Panc1 (cell line): ENCODE data around the gene YRDC. TPM values are rescaled to one million over a fixed set of nuclear protein-coding genes. Genes with fewer than 3 reads are reported as not detected.

ENCODE experiments used
- ATAC-seq: fragments of 200-7000 bp; cut with Tn5 transposase; 2 replicates; pipeline ENCODE4 v1.9.1; 2020; ENCODE audit warnings: mild to moderate bottlenecking, moderate library complexity
- BruUV-seq: library from RNA; stranded (reverse); fragments of 400-500 nt; replicated peaks from 2 replicates; lab custom pipeline; 2021; lab: Mats Ljungman, UMichigan
- CTCF ChIA-PET: fragments of 300-600 bp; sonication (Branson Sonifier 250); formaldehyde crosslinking; loops from one replicate; lab custom pipeline; 2022; ENCODE audit warnings: antibody characterized with exemption; lab: Charles Lee
- POLR2A ChIA-PET: fragments of 300-600 bp; sonication (Branson Sonifier 250); formaldehyde crosslinking; loops from one replicate; lab custom pipeline; 2022; ENCODE audit warnings: antibody characterized with exemption; lab: Charles Lee
- DNase-seq: peaks from one replicate; pipeline ENCODE4 v3.0.0-alpha.2; 2010; ENCODE audit warnings: low read depth, low spot score
- H3K27ac ChIP-seq: 2 replicates; pipeline ENCODE4 v1.5.1; 2011; ENCODE audit warnings: mild to moderate bottlenecking, low read length, inconsistent platforms
- H3K27me3 ChIP-seq: fragments of 200-500 bp; sonication (Bioruptor generic); 2 replicates; pipeline ENCODE4 v1.6.0; 2014; ENCODE audit warnings: low read length, inconsistent platforms; ENCODE audit not compliant: control insufficient read depth, insufficient read depth
- H3K36me3 ChIP-seq: fragments of 200-500 bp; sonication (Bioruptor generic); 2 replicates; pipeline ENCODE4 v1.5.1; 2014; ENCODE audit warnings: inconsistent platforms, mild to moderate bottlenecking, low read length, moderate library complexity; ENCODE audit not compliant: control insufficient read depth, insufficient read depth
- H3K4me1 ChIP-seq: 2 replicates; pipeline ENCODE4 v1.5.1; 2011; ENCODE audit warnings: inconsistent platforms, mild to moderate bottlenecking, low read length, moderate library complexity; ENCODE audit not compliant: control insufficient read depth, insufficient read depth
- H3K4me3 ChIP-seq, 2 experiments: 2 replicates each; pipeline ENCODE4 v1.5.1; 2011 to 2012; ENCODE audit warnings: low read depth in 2 of 2, low read length in 2 of 2, mild to moderate bottlenecking in 2 of 2, inconsistent platforms in 1 of 2, moderate library complexity in 1 of 2
- H3K9me3 ChIP-seq: fragments of 200-500 bp; sonication (Bioruptor generic); 2 replicates; pipeline ENCODE4 v1.5.1; 2014; ENCODE audit warnings: low read depth, mild to moderate bottlenecking, inconsistent platforms, low read length, moderate library complexity; ENCODE audit not compliant: control insufficient read depth, insufficient read depth
- POLR2AphosphoS5 ChIP-seq: IDR thresholded peaks from 2 replicates; pipeline ENCODE4 v1.6.1; 2012; ENCODE audit warnings: mild to moderate bottlenecking, low read depth, low read length, moderate library complexity
- SIN3A ChIP-seq: IDR thresholded peaks from 2 replicates; pipeline ENCODE4 v1.6.1; 2012; ENCODE audit warnings: low read depth, mild to moderate bottlenecking, low read length, moderate library complexity, borderline replicate concordance; ENCODE audit not compliant: insufficient read depth
- TCF7L2 ChIP-seq: IDR thresholded peaks from 2 replicates; pipeline ENCODE4 v1.6.1; 2011; ENCODE audit warnings: mild to moderate bottlenecking, low read depth, low read length, inconsistent platforms
- in situ Hi-C: cut with HindIII; loops from 2 replicates; pipeline ENCODE4 v1.10.0; 2016; ENCODE audit warnings: low sequenced_read_pairs, low pct_unique_long_range_greater_than_20kb
- intact Hi-C: fragments of 100-400 bp; cut with micrococcal nuclease; formaldehyde crosslinking; loops from one replicate; pipeline ENCODE4 v1.10.0; 2022; ENCODE audit not compliant: unreplicated experiment
- total RNA-seq: library from RNA; stranded (reverse); gene quantifications from one replicate; pipeline ENCODE4 v1.2.1, GENCODE V29; 2021; ENCODE audit not compliant: unreplicated experiment
- TF ChIP-seq, protein P1 (sequence below), 2 experiments: IDR thresholded peaks; 2 replicates each; pipeline ENCODE4 v1.6.1; 2011 to 2012; ENCODE audit warnings: low read depth in 2 of 2, control low read depth in 1 of 2, low read length in 1 of 2, mild to moderate bottlenecking in 1 of 2, moderate library complexity in 1 of 2; ENCODE audit not compliant: insufficient read depth in 1 of 2
- TF ChIP-seq, protein P2 (sequence below): fragments of 450-650 bp; IDR thresholded peaks from 2 replicates; pipeline ENCODE4 v1.5.1; 2017; ENCODE audit warnings: mild to moderate bottlenecking

YRDC gene
- total RNA-seq, 1 experiment from 2014 or later: 24.0 TPM

DNA sequence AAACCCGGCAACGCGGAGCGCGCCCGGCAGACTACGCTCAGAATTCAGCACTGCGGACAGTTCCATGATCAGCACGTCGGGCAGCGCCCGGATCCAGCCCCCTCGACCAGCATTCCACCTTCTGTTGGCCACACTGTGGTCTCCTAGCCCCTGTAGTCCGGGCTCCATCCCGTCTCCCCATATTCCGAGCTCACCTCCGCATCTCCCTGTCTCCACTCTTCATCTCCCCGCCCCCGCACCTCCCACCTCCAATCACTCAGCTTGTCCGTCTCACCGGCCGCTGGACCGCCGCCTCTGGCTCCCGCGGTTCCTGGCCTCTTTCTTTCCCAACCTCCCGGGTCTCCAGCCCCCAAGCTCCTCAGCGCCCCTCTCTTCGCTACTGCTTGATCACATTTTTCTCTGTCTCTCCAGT, 43.6 kb downstream of the YRDC start:
- ChIA-PET CTCF (no interaction called here), POLR2A (no interaction called here)
- no TSS peak for BruUV-seq
- in situ Hi-C loops (no loop called here), intact Hi-C loops (no loop called here)
- Histone ChIP-seq H3K4me1 (peaks cover 10% of the 10 kb centered on the region; the same call in 1 of the 2 replicates), H3K4me3 (no peak overlapping the region), H3K36me3 (no peaks in the 10 kb centered on the region), H3K27ac (no peak overlapping the region), H3K9me3 (no peaks in the 10 kb centered on the region), H3K27me3 (peaks cover 31% of the 10 kb centered on the region)
- no peak for DNase-seq
- TF ChIP-seq TCF7L2 (no peak), POLR2AphosphoS5 (no peak), SIN3A (peak; percentile 92)
- TF ChIP-seq, protein P1, sequence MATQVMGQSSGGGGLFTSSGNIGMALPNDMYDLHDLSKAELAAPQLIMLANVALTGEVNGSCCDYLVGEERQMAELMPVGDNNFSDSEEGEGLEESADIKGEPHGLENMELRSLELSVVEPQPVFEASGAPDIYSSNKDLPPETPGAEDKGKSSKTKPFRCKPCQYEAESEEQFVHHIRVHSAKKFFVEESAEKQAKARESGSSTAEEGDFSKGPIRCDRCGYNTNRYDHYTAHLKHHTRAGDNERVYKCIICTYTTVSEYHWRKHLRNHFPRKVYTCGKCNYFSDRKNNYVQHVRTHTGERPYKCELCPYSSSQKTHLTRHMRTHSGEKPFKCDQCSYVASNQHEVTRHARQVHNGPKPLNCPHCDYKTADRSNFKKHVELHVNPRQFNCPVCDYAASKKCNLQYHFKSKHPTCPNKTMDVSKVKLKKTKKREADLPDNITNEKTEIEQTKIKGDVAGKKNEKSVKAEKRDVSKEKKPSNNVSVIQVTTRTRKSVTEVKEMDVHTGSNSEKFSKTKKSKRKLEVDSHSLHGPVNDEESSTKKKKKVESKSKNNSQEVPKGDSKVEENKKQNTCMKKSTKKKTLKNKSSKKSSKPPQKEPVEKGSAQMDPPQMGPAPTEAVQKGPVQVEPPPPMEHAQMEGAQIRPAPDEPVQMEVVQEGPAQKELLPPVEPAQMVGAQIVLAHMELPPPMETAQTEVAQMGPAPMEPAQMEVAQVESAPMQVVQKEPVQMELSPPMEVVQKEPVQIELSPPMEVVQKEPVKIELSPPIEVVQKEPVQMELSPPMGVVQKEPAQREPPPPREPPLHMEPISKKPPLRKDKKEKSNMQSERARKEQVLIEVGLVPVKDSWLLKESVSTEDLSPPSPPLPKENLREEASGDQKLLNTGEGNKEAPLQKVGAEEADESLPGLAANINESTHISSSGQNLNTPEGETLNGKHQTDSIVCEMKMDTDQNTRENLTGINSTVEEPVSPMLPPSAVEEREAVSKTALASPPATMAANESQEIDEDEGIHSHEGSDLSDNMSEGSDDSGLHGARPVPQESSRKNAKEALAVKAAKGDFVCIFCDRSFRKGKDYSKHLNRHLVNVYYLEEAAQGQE (IDR thresholded peaks at IDR 0.05; ENCODE audit: insufficient read depth in 1 of 2, low read depth in 2 of 2, low read length in 1 of 2): peak; percentile 99
- TF ChIP-seq, protein P2, sequence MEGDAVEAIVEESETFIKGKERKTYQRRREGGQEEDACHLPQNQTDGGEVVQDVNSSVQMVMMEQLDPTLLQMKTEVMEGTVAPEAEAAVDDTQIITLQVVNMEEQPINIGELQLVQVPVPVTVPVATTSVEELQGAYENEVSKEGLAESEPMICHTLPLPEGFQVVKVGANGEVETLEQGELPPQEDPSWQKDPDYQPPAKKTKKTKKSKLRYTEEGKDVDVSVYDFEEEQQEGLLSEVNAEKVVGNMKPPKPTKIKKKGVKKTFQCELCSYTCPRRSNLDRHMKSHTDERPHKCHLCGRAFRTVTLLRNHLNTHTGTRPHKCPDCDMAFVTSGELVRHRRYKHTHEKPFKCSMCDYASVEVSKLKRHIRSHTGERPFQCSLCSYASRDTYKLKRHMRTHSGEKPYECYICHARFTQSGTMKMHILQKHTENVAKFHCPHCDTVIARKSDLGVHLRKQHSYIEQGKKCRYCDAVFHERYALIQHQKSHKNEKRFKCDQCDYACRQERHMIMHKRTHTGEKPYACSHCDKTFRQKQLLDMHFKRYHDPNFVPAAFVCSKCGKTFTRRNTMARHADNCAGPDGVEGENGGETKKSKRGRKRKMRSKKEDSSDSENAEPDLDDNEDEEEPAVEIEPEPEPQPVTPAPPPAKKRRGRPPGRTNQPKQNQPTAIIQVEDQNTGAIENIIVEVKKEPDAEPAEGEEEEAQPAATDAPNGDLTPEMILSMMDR: no peak
- 0 out of 2 replicates have a peak, but pooled peaks have one; percentile 22 for ATAC-seq

DNA sequence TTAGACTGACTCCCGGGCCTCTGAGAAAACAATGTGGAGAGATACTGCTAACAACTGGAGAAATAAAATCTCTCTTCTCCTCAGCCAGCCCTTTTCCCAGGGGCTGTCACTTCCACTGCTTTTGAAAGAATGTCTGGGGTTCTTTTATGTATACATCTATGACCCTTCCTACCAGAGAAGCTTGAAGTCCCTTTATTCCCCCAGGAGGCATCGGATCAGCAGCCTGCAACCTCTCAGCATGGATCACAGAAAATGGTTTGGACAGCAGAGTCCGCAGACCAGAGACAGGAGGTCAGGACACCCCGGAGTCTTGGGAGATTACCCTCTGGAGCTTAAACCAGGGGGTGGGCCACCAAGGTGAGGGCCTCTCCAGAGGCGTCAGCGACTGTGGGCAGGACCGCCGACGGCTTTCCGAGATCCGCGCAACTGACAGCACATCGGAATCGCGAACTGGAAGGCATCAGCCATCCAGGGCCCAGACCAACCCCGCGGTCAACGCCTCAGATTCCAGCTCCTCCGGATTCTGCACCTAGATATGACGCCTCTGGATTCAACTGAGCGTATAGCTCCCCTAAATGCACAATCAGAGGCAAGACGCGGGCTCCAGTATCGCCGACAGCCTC, 44.1 kb downstream of the YRDC start:
- no peak overlapping the region for H3K27ac ChIP-seq
- ATAC-seq (no peak), DNase-seq (no peak)
- no TSS peak for BruUV-seq
- in situ Hi-C loops: no loop called here
- peaks cover 31% of the 10 kb centered on the region for H3K27me3 ChIP-seq
- intact Hi-C loops: no loop called here
- H3K4me1 ChIP-seq: peaks cover 10% of the 10 kb centered on the region; the same call in 1 of the 2 replicates
- no peaks in the 10 kb centered on the region for H3K36me3 ChIP-seq
- ChIA-PET POLR2A (no interaction called here), CTCF (interaction anchor here (0.8 kb wide), 1 partner anchor 166 kb away, joined by 3 read pairs; no protein-coding TSS in a partner anchor)
- no peak overlapping the region for H3K4me3 ChIP-seq
- no peaks in the 10 kb centered on the region for H3K9me3 ChIP-seq
- no peak for TF ChIP-seq TCF7L2
- TF ChIP-seq, protein P1 (IDR thresholded peaks at IDR 0.05; ENCODE audit: insufficient read depth in 1 of 2, low read depth in 2 of 2, low read length in 1 of 2): no peak
- no peak for TF ChIP-seq POLR2AphosphoS5
- TF ChIP-seq, protein P2: no peak
- TF ChIP-seq SIN3A: no peak
